Stimulated activated CD4-positive, alpha-beta T cell treated with anti-CD3 and anti-CD28 coated beads, Interleukin-12 subunit alpha, Interleukin-12 subunit beta, amount 100 ng/mL, for 24 hours (primary cell): ENCODE measurements around the gene SNX14.
"Not testable (repeated sequence)": the region's sequence is repeated elsewhere in the genome, so short reads cannot be mapped to it uniquely, and the experiment has no call there.

Experiments used
- DNase-seq, 2 experiments: peaks; one replicate each; pipeline ENCODE4 v3.0.0-alpha.2; 2020; ENCODE audit warnings: low read depth in 2 of 2

The SNX14 gene, protein sequence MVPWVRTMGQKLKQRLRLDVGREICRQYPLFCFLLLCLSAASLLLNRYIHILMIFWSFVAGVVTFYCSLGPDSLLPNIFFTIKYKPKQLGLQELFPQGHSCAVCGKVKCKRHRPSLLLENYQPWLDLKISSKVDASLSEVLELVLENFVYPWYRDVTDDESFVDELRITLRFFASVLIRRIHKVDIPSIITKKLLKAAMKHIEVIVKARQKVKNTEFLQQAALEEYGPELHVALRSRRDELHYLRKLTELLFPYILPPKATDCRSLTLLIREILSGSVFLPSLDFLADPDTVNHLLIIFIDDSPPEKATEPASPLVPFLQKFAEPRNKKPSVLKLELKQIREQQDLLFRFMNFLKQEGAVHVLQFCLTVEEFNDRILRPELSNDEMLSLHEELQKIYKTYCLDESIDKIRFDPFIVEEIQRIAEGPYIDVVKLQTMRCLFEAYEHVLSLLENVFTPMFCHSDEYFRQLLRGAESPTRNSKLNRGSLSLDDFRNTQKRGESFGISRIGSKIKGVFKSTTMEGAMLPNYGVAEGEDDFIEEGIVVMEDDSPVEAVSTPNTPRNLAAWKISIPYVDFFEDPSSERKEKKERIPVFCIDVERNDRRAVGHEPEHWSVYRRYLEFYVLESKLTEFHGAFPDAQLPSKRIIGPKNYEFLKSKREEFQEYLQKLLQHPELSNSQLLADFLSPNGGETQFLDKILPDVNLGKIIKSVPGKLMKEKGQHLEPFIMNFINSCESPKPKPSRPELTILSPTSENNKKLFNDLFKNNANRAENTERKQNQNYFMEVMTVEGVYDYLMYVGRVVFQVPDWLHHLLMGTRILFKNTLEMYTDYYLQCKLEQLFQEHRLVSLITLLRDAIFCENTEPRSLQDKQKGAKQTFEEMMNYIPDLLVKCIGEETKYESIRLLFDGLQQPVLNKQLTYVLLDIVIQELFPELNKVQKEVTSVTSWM

DNA sequence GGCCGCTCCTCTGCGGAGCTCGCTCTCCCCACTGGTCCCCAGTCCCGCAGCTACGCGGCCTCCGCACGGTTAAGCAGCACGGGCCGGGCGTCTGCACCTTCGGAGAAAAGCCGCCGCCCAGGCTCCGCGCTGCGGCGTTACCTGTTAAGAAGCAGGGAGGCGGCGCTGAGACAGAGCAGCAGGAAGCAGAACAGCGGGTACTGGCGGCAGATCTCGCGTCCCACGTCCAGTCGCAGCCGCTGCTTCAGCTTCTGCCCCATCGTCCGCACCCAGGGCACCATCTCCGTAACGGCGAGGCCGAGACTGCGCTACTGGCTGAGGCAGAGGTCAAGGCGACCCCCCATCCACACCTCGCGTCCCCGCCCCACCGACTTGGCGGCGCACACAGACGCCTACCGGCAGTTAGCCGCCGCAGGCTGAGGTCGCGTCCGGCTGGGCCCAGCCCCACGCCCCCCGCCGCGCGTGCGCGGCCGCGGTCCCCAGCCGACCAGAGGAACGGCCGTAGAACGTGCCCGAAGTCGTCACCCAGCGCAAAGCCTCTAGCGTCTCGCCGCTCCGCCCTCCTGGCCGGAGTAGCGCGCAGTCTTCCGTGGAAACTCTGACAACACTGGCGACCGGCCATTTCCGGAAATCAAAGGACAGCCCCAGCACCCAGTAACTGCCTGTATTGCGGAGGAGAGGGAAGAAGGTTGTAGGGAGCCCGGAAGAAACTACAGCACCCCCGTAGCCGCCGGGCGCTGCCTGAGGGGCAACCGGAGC is at the start of gene SNX14:
TSS of gene SNX14 (minus strand) at position 421 of the 759 bp plus-strand sequence. CDS start at position 281, 140 bp downstream.
- peak; percentile 59 to 69 for DNase-seq

DNA sequence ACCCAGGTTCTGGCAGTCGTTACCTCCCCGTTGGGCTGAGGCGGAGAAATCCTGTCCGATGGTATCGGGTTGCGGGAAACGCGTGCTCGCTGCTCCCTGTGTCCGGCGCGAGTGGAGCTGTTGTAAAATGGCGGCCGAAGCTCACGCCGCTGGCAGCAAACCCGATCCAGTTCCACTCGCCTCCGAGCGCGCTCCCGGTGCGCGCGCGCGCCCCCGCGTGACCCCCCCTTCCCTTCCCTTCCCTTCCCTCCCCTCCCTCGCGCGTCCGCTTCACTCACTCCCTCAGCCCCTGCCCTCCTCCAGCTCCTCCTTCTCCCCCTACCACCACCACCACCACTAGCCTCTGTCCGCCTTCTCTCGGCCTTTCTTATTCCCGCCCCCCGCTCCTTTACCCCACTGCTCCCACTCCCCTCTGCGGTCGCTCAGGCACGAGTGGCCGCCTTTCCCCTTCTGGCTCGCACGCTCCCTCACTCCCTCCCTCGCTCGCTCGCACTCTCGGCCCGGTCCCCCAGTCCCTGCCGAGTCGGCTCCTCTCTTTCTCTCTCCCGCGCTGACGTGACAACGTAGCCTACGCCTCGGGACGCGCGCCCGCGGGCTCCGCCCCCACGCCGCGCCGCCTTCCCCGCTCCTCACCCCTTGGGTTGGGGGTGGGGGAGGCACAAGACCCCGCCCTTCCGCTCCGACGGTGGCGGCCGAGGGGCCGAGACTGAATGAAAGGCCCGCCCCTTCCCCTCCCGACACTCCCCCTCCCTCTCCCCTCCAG is 49.3 kb upstream of the SNX14 start, which contains the start of gene SYNCRIP:
TSS of gene SYNCRIP (minus strand) at position 113 of the 763 bp plus-strand sequence. CDS start 1,447 bp downstream, outside the sequence.
- peak; percentile 98 for DNase-seq

DNA sequence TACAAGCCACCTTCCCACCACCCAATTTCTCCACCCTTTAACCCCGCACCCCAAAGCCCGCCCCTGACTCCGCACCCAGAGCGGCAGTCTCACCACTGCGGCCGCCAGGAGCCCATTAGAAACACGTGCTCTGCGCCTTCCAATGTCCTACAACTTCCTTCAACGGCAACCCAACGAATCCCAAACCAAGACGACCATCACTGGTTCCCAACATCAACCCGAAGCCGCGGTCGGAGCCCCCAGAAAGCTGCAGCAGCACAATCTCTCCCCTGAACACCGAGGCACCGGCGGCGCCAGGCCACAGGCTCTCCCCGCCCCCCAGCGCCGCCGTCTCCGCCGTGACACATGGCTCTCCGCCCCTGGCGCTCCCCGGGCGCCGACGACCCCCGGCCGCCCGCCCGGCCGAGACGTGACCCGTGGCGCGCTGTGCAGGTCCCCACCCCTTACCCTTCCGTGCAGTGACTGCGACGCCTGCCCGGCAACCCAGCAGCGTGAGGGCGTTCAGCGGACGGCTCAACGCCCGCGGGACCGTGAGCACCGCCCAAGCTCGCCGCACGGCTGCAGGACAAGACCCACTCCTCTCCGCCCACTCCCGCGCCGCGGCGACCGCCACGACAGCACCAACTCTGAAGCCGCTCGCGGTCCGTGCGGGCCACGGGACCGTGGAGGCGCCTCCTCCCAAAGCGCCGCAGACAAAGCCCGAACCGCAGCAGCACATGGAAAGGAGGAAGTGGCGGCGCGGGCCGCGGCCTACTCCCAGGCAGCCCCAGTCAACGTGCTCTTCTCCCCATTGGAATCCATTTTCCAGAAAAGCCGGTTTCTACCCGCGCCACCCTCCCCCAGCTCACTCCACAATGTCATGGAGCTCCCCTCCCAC is 48.5 kb upstream of the SNX14 start:
- DNase-seq: peak; percentile 25 to 43

DNA sequence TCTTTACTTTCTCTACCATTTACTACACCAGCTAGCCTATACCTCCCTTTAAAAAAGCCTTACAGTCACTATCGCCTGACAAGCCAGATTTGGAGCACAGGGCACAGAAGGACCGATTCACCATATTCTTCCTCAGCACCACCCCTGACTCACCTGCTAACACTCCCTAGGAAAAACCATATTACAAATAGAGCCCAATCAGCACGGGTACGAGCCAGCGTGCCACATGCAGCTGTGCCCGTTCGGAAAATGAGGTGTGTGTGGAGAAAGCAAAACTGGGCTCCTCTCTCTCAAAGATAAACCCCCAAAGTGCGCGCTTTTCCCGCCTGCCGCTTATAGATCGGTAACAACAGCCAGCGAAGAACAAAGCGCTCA is 47.9 kb upstream of the SNX14 start:
- peak in 1 of 2 experiments; percentile 11 for DNase-seq

DNA sequence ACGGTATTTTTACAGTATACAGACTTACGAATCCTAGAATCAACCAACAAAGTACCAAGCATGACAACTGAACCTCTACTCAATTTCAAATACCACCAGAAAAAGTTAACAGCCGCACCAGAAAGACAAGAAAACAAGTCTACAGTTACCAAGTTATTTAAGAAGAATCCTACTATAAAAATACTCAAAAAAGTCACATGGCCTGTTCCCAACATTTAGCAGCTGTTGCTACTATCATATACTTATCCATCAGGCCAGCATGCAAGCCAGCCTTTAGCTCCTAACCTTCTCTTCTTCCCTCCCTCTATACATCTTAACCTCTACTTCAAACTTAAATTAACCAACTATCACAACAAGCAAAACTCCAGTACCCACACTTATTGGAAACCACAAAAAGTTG is 47.2 kb upstream of the SNX14 start:
- no peak for DNase-seq

DNA sequence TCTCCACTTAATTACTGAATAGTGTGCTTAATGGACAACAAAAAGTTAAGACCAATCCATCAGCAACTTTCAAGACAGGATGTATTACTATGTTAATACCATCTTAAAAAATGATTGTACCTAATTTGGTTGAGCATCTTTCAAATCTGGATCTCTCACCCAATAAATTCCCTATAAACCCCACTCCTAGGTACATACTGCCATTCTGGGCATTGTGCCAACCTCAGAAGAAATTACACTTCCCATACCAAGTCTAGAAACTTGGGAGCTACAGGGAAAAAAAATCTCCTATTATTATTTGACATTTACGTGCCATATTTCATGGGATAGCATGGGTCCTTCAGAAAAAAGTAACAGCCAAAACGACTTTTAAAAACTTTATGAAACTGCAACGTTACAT is 43.9 kb upstream of the SNX14 start:
- DNase-seq: no peak

DNA sequence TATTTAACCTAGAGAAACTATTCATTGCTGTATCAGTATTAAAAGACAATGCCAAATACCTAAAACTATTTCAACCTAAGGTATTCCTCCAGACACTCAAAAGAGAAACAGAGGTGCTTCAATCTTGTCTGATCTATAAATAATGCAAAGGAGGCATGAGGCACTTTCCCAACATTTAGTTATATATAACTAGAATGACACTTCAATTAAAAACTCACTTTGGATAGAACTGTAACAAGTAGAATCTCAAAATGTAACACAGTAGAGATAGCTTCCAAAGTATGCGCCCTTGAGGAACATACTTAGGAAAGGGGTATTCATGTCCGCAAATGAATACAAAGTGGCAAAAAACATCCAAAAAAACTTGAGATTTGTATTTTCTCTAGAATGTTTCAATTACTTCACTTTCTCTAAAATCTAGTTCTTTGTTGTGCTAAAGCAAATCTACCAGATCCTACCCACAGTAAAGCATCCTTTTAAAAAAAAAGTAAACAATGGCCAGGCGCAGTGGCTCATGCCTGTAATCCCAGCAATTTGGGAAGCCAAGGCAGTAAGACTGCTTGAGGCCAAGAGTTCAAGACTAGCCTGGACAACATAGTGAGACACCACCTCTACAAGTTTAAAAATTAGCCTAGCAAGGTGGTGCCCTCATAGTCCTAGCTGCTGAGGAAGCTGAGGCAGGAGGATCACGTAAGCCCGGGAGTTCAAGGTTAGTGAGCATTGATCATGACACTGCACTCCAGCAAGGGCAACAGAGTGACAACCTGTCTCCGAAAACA is 38.7 kb upstream of the SNX14 start:
- no peak for DNase-seq

DNA sequence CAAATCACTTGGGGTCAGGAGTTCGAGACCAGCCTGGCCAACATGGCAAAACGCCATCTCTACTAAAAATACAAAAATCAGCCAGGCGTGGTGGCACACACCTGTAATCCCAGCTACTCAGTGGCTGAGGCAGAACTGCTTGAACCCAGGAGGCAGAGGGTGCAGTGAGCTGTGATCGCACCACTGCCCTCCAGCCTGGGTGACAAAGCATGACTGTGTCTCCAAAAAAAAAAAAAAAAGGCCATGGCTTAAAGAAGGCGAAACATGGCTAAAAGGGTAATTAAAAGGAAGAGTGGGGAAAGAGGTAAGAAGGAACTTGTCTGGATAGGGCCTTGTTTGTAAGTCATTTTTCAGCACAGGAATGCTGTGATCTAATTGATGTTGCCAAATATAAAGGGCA is 37.5 kb upstream of the SNX14 start:
- DNase-seq: not testable (repeated sequence)

DNA sequence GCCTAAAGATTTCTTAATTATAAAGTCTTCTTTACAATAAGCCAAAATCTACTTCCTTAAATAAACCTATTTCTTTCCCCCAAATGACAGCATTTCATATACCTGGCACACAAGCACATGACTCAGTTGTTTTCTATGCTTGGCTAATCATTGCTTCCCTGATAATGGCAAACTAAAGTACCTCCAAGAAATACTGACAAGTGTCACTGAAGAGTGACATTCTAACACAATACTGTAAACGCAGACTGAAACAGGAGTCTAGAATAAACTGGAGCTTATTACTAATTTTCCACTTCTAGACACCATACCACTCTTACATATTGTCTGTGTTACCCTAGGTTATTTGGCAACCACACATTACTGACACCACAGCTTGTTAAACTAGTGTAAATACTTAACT is 34.7 kb upstream of the SNX14 start:
- DNase-seq: no peak

DNA sequence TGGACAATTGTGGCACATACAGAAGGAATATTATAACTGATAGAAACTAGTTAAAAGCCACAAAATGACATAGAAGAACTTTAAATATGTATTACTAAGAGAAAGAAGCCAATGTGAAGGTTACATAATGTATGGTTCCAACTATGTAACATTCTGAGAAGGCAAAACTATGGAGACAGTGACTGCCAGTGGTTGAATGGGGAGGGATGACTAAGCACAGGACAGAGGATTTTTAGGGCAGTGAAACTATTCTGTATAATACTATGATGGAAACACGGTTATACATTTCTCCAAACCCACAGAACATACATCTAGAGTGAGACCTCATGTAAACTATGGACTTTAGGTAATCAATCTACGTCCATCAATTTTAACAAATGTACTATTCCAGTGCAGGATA is 26.6 kb upstream of the SNX14 start:
- DNase-seq: no peak

DNA sequence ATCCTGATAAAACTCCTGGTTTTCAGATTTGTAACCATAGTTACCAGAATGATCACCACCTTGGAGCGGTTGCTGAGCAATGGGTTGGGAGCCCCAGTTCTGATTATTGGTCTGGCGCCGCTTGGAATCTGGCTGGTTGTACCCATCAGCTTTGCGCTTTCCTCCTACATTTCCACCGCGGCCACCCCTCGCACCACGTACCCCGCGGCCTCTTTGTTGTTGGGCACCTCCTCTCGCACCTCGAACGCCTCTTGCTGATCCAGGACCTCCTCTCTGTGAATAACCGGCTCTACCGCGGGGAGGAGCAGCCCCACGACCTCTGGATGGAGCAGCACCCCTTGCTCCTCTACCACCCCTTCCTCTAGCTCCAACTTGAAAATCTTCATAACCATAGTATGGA is 21.1 kb upstream of the SNX14 start:
- DNase-seq: no peak

DNA sequence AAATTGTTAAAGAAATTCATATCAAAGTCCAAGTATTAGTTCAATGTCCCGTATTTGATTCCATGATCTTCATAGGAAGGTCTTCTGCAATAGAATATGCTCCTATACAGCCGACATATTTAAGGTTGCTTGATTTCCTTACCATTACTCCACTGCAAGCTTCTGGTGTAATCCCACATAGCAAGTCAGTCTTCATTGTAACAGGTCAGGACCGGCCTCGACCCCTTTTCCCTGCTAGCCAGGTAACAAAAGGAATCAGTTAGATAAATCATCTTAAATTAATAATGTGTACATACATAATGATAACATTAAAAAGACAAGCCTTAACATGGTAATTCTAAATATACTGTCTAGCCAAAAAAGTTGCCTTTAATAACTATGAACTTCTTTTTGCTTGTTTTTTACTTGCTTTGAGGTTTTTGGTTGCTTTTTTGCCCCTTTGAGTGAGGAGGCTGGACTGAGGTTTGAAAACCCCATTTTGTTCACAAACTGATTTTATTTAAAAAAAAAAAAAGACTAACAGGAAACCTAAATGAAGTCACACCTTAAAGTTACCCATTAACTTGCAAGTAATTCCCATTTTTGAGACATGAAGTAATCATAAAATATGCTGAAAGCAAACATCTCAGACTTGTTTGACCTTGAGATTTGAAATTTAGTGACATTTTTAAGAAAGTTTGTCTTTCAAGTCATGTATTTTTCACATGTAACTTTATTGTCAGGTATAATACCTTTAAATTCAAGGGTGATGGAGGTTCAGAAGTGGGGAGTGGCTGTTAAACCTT is 19.2 kb upstream of the SNX14 start:
- no peak for DNase-seq

DNA sequence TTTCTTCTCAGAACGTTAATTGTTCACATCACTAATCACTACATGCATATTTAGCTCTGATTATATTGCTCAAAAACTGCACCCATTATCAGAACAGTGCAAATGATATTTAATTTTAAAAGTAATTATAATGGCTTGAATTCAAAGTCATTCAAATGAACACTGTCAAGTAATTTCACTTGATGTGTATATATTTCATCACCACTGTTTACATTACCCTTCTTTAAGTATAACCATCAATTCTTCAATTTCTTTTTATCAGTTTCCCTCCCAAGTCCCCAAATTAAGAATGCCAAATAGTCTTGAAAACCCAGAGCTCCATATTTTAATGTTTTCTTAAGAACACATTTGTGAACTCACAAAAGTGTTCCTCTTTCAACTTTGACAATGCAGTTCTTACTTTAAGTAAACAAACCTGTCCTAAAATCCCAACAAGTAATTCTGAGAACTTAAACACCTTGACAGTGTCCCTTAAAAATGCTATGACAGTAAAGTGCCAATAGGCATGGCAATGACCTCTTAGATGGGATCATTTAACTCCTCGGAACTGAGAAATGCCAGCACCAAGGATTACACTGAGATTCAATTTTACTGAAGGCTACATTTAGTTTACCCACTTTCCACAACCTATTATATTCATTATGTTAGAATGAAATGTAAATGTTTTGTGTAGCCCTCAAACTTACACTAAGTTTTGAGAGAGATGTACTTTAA is 16.7 kb upstream of the SNX14 start:
- no peak for DNase-seq

DNA sequence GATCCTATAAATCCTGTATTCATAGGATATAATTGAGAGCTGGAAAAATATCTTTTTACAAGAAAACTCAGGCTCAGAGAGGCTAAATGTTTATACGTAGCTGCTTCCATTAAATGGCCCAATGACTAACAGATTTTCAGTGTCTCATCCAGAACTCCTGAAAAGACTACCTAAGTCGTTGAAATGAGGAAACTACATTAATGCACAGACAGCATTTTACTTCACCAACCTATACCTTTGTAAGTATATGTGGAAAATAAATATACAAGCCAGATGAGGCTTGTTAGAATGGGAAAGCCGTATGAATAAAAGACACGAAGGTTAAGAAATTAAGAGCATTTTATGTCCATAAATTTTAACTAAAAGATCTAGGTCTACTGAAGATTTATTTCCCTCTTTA is 8.4 kb upstream of the SNX14 start:
- DNase-seq: no peak

DNA sequence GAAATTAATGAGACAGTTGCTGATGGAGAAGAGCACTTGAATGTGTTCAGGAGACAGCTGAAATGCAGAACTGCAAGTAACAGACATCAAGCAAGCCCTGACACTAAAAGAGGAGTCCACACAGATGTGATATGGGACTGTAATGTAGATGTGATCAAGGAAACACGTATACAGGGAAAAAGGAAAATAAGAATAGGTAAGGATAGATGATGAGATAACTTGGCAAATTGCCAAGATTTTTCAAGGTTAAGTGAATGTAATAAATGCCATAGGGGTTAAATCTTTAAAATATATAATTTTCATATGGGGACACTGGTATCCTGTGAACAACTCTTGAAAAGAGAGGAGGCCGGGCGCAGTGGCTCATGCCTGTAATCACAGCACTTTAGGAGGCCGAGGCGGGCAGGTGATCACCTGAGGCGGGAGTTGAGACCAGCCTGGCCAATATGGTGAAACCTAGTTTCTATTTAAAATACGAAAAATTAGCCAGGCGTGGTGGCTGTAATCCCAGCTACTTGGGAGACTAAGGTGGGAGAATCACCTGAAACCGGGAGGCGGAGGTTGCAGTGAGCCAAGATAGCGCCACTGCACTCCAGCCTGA is 7.2 kb upstream of the SNX14 start:
- no peak for DNase-seq

DNA sequence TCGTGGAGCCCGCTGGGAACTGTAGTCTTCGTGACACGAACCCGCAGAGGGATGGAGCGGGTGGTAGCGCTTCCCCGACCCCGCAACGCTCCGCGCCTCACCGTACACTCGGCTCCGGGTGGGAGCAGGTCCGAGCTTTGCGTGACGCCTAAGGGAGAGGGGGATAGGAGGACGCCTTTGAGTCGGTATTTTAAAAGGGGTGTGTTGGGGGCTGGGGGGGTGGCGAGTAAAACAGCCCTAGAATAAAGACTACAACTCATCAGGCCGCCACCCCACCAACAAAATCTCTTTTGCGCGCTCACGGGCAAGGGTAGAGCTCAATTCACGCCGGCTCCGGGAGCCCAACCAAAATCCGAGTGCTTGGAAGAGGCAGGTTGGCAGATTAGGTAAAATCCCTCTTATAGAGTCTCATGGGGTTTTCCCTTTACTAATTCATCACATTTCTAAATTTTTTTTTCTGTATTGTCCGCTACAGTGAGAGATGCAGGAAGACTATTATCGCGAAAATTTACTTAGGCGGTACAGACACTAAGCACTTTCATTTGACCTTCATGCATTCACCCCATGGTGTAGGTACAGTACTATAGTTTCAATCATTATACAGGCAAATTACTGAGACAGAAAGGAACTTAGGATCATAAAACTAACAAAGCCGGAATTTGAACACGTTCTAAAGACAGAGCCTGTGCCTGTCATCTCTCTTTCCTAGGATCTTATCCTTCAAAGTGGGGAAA is 706 bp upstream of the SNX14 start:
- DNase-seq: peak in 1 of 2 experiments; percentile 35

DNA sequence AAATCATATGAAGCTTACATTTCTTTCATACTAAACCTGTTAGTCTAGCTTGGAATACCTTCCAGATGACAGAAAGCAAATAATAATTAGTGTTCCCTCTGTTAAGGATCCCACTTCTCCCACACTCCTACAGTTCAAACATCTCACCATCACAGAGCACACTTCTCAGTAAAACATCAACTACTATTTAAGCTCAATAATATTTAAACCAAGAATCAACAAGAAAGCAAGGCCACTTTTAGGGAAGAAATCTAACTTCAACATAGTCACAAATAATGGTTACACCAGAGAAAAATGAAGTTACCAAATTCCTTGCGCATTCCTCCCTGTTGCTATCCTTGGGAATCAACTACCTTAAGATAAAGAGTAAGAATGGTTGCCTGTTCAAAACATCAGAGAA is 1.6 kb downstream of the SNX14 start:
- DNase-seq: no peak
